Stimulated activated CD8-positive, alpha-beta memory T cell treated with anti-CD3 and anti-CD28 coated beads, Interleukin-12 subunit alpha, Interleukin-12 subunit beta, amount 100 ng/mL, for 1 hour (primary cell): ENCODE data around the gene RERE.
"Not testable (repeated sequence)": the region's sequence is repeated elsewhere in the genome, so short reads cannot be mapped to it uniquely, and the experiment has no call there.

Source experiments
- DNase-seq: peaks from one replicate; pipeline ENCODE4 v3.0.0-alpha.2; 2020; ENCODE audit warnings: low read depth

Gene RERE

DNA sequence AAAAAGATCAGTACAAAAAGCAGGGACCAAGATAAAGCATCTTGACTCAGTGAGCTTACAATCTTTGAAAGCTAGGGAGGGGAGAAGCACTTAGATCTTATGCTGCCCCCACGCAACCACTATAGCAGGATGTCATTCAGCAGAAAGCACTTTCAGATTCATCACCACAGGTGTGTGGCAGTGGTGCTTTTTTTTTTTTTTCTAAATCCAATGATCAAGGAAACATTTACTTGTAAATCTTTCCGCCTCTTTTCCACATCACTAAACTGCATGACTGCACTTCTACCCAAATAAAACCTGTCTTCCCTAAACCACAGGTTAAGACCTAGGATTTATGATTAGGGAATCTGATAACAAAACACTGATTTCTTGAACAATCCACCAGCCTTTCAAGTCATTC is 344.8 kb downstream of the RERE start:
- DNase-seq = no peak

DNA sequence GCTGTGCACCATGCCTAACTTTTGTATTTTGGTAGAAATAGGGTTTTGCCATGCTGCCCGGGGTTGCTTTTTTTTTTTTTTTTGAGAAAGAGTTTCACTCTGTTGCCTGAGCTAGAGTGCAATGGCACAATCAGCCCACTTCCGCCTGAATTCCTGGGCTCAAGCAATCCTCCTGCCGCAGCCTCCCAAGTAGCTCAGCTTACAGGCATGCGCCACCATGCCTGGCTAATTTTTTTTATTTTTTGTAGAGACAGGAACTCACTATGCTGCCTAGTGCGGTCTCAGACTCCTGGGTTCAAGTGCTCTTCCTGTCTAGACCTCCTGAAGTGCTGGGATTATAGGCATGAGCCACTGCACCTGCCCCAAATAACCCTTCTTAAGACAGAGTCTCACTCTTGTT is 346.0 kb downstream of the RERE start:
- DNase-seq = no peak

DNA sequence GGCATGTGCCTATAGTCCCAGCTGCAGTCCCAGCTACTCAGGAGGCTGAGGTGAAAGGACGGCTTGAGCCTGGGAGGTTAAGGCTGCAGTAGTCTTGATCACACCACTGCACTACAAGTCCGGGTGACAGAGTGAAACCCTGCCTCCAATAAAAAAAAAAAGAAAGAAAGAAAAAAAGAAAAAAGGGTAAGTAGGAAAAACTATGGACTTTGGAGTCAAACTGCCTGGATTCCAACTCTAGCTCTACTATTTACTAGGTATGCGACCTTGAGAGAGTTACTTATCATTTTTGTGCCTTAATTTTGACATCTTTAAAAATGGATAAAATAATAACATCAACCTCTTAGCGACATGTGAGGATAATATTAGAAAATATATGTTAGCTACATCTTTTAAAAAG is 348.7 kb downstream of the RERE start:
- no peak for DNase-seq

DNA sequence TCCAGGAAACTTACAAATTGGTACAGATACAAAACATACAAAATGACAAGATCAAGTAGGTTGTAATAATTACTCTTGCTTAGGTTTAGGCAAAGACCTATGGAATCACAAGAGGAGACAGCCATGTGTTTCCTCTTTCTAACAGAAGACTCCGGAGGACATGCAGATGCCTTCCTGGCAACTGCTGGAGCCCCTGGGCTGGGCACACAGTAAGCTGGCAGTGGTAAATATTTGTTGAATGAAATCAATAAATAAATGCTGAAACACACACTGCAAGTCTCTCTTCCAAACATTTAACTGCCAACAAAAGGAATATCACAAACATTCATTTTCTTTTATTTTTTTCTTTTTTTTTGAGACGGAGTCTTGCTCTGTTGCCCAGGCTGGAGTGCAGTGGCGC is 350.1 kb downstream of the RERE start:
- DNase-seq = no peak

DNA sequence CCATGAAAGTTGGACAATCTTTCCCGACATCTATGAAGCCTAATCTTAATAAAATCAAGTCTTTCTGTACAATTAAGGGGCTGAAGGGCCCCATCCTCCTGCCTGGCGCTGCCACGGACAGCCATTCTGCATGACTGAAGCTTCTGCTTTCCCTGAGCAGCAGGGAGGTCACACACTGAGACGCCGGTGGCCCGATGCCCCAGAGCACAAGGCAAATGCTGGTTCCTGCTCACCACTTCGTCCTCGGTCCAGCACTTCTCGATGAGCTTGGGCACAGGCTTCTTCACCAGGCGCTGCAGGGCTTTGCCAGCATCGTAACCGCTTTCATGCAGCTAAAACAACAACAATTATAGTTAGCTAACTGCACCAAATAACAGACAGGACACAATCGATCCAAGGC is 351.7 kb downstream of the RERE start:
- DNase-seq = no peak

DNA sequence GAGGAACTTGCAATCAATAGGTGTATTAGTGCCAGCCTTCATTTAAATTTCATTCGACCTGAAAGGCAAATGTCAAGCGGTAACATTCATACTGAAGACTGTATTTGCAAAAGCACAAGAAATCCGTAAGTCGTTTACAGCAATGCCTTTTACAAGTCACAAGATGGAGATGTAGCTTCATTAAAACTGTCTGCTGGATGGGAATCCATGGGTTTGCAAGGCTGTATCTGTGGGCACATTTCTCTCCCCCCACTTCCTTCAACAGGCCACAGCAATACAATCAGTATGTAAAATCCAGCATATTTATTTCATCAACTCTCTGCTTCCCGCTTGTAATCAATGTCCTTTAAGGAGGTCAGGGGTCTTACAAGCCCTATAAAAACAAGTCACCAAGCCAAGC is 352.4 kb downstream of the RERE start:
- no peak for DNase-seq

DNA sequence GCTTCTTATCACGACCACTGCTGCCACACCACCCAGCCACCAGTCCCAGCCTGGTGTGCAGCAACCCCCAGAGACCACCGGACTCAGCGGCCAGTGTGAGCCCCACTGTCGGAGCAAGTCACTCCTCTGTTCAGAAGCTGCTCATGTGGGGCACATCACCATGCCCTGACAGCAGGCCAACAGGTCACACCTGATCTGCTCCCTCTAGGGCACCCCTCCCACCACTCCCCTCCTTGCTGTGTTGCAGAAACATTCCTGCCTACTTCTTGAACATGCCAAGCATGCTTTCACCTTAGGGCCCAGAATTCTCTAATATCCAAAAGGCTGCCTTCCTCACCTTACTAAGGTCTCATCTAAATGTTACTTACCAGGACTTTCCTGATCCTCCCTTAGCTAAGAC is 353.1 kb downstream of the RERE start:
- DNase-seq = no peak

DNA sequence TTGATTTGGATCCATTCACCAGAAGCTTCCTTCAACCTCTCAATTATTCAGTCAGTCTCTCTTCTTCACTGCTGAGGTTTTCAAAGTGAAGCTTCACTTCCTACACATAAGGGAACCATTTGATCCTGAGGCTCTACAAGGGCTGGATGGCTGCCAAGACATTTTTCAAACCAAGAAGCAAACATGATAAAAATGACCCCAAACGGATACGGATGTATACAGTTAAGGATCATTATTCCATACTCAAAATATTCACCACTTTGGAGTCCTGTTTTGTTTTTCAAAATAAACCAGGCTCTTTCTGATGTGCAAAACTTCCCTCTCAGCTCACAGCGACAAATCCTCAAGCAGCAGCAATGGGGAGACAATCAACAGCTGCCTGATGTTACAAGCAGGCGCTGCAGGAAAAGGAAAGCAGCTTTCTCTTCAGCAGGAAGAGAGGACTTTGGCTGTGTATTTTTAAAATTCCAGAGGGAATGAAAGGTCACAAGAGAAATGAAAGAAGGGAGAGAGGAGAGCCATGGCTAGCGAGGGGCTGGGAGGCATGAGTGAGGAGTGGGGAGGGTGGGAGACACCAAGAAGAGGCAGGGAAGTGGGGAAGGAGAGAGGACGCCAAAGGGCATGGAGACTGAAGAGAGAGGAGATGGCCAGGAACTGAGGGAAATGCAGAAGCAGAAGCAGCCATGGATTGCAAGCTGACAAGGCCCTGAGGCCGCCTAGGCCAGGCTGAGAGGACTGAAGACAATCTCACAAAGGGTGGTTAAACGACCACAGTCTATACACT is 354.1 kb downstream of the RERE start:
- no peak for DNase-seq

DNA sequence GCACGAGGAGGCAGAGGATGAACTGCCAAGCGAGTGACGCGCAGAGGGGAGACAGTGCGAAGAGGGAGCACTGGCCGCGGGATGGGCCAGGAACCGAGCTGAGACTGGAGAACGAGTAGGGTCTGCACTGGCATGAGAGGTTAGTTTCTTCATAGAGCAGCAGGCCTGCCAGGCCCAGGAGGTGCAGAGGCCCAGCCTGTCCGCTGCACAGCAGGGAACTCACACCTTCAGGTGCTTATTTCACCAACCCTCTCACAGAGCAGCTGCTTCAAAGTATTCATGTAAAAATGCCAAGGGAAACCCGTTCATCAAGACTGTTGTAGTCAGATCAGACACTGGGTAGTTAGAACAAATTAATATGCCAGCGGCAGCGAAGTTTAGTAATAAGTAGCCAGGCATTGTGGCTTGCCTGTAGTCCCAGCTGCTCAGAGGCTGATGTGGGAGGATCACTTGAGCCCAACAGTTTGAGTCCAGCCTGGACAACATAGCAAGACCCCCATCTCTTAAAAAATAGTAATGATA is 355.0 kb downstream of the RERE start:
- DNase-seq = no peak

DNA sequence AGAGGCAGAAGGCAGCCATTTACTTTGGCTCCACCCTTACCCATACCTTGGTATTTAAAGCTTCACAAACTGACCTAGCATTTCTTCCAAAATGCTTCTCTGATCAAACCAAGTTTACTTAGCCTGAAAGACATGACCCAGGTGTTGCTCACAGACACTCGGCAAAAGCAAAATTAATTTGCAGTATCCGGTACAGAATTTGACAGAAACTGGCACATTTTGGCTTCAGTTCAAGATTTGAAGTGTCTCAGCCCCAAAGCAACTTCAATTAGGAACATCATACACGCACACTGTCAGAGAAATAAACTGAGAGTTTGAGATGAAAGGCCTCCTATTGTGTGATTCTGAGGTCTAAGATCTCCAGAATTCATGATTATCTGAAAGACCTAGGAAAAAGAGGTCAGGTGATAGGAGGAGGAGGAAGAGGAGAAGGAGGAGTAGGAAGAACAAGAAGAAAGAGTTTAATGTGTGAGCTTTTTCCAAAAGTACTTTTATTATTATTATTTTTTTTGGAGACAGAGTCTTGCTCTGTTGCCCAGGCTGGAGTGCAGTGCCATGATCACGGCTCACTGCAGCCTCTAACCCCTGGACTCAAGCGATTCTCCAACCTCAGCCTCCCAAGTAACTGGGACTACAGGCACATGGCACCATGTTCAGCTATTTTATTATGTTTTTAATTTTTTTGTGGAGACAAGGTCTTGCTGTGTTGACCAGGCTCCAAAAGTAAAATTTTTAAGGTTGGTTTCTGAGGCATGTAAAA is 355.9 kb downstream of the RERE start:
- no peak for DNase-seq

DNA sequence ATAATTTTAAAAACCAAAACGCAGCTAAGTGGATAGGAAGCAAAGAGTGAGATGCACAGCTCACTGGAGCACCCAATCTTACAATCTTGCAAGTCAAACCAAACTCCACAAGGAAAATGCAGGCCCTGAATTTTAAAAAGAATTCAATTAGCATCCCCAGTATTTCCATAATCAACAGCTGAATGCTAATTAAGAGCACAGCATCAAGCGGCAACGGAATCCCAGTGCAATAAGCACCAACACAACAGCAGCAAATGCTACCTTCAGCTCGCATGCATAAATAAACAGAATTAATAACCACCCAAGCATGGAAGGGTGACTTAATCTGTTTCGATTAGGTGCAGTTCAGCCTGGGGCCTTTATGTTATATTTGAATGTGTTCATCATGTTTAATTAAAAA is 356.7 kb downstream of the RERE start:
- no peak for DNase-seq

DNA sequence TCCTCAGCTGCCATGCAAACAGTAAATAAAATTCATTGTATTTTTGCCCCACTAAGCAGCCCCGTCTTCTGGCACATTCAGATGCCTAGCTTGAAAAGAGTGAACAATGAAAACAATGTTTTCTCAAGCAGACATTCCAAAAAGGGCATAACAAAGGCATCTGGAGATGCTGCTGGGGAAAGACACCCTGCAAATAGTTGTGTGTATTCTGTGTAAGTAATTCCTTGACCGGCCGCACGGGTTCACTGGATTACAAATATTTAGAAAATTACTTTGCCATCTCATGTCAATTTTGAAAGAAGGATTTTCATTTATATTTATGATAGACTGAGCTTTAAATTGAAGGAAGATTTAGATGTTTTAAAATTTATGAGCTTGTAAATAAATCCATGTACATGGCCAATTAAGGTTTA is 357.3 kb downstream of the RERE start:
- DNase-seq = no peak

DNA sequence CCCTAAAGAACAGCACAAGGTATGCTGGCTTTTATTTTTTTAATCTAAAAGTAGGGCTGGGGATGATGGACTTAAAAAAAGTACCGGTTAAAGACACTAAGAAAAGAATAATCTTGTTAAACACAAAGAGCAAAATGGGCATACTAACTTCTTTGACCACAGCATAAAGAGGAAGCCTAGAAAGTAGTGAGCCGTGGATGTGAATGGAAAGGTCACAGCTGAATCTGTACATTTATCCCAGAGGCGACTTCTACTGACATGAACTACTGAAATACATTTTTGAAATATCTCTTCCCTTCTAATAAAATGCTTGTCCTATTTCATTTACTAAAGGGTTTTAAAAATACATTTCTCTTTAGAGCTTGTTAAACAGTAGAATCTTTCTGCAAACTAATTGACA is 358.8 kb downstream of the RERE start:
- DNase-seq = no peak

DNA sequence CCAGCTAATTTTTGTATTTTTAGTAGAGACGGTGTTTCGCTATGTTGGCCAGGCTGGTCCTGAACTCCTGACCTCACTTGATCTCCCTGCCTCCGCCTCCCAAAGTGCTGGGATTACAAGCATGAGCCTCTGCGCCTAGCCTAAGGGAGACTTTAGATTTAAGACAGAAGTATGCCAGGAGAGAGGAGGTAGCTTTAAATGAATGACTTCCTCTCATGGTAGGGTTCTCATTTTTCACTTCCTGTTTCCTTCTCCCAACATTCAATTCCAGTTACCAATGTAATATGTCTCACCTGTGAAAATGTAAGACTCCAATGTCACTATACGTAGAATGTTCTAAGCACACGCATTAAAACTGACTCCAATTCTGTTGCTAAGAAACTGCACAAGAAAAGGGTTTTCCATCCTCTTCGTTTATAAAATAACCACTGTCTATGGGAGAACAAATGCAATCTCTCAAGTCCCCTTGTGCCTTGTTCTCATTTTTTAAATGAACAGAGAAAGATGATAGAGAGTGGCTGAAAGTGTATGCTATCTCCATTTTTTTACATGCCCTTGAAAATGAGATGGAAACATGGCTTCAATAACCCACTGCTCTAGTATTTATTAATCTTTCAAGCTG is 359.6 kb downstream of the RERE start:
- DNase-seq = no peak

DNA sequence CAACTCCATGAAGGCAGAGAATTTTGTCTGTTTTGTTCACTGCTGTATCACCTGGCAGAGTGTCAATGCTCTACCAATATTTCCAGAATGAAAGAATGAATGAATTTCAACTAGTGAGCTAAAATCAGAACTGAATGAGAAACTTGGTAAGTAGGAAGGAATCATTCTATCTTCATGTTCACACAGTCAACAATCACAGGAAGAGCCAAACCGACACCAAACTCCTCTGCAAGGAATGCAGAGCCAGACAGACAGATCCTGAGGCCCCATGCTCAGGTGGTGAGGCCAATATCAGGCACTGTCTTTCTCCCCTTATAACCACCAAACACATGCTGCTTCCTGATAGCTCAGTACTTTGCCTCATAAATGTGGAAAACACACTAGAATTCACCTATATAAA is 360.4 kb downstream of the RERE start:
- DNase-seq = no peak

DNA sequence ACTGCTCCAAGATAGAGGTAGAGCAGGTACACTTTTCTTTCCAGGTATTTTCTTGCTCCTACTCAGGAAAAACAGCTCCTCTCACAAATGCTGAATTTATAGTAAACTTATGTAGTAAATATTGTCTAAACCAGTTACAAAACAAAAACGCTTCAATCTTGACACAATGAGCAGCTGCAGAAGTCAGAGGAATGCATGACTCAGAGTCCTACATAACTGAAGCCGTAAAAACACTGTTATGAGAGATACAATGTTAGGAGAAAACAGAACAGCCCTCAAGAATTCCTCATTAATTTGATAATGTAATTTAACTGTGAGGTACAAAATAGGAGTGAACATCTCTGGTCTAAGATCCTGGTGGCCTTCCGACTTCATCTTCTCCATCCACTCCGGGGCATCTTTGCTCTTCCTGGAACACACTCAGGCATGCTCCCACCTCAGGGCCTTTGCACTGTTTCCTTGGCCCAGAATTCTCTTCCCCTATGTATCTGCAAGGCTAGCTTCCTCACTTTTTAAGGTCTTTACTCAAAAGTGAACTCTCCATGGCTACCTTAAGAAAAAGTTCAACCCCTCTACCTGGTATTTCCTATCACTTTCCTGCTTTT is 361.0 kb downstream of the RERE start:
- no peak for DNase-seq

DNA sequence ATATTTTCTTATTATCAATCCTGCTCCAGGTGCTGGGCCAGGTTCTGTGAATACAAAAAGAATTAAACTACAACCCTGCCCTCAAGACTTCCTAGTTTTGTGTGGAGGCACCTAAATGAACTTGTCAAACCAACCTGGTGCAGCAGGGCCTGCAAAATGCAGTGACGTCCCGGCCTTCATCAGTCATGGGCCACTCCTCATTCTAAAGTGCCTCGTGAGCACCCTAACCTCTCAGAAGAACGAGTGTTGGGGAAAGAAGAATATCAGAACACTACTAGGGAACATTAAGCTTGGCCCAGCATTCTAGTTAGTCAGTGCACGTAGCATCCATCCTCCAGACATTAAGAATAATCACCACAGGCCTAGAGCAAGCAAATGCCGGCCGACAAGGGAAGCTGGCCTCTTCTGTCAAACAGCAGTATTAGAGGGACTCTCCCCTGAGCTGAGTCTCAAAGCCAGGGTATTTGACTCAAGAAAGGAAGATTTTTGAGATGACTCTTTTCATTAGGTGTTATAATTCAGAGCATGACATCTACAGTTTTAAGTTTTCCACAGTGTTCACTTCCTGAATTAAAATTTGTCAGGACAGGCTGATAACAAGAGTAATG is 361.6 kb downstream of the RERE start:
- DNase-seq = no peak

DNA sequence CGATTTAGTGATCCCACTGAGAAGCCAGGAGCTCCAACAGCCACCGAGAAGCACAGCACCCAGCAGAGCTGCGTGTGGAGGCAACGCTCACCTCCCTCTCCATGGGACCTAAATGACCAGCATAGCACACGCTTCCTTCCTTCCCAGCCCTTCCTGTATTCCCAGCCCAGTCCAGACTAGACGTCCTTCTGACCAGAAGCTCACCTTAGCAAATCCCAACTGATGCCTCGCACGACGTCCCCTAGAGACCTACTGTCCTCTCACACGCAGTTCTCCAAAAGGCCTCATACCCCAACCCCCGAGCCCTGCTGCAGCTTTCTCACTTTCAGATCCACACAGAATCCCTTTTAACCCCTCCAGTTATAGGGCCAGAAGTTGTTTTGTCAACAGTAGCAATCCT is 367.1 kb downstream of the RERE start:
- no peak for DNase-seq

DNA sequence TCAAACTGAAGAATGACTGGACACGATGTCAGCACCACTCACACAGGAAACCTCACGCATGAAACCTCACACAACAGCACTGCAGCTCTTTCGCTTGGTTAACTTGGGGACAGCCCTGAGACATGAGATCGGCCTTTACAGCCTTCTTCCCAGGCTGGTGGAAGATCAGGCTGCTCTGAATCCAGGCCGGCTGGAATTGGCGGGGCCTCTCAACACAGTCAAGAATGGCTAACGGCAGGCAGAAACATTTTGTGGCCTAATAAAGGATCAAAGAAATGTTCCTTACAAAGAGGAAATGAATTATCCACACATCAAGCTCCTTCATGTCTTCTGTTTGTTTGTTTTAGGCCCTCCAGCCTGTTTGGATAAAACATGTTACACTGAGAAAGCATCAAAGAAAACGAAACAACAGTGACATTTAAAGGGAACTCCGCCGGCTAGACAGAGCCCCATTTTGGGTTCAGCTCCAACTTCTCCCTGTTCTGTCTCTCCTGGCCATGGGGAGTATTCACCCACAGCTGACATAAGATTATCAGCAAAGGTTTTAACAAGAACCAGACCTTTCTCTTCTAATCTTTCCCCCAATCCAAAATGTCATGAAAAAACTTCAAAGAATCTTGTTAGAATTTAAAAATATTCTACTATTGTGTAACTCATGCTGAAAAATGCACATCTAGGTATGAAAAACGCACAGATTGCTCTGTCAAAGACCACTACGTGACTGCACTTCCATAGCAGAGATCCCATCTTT is 368.4 kb downstream of the RERE start:
- DNase-seq = no peak

DNA sequence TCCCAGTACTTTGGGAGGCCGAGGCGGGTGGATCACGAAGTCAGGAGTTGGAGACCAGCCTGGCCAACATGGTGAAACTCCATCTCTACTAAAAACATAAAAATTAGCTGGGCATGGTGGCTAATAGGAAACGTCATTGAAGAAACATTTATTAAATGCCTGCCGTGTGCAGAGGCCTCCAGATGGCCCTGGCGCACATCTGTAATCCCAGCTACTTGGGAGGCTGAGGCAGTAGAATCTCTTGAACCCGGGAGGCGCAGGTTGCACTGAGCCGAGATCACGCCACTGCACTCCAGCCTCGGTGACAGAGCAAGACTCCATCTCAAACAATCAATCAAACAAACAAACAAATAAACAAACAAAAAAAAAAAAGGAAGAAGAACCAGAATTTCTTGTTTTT is 368.9 kb downstream of the RERE start:
- not testable (repeated sequence) for DNase-seq

DNA sequence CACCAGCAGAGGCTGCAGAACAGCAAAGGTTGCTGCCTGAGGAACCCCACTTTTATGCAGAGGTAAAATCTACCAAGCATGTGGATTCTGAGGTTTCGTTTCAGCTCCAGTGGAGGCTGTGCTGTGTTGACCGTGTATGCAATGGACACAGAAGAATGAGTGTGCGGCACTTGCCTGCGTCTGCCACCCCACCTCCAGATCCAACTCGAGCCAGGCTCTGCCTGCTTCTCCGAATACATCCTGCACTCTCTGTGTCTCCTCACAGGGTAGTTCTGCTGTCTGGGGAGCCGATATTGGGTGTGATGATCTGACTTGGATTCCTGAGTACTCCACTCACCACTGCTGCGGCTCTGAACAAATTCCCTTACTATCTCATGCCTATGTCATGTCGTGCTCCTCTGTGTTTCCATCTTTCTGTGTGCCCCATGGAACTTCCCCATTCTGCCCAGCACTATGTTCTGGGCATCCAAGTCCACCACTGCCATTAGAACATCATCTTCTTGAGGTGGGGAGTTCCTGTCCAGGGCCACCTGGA is 369.8 kb downstream of the RERE start:
- DNase-seq = no peak
